Omental fat pad (tissue), 4 donors: ENCODE results near the gene MYOM1. TPM values are rescaled to one million over a fixed set of nuclear protein-coding genes. Genes with fewer than 3 reads are reported as not detected.

Experiments
- ATAC-seq: fragments of 150-250 bp; one replicate; pipeline ENCODE4 v1.9.1; 2016; ENCODE audit warnings: mild to moderate bottlenecking, moderate library complexity; ENCODE audit not compliant: low FRiP score
- DNase-seq: peaks from one replicate; pipeline ENCODE4 v3.0.0-alpha.2; 2019; ENCODE audit warnings: low spot score
- CTCF ChIP-seq, 3 donors: fragments of 450-650 bp; IDR thresholded peaks; one replicate each; pipeline ENCODE4 v1.5.1; 2016 to 2017; ENCODE audit warnings: antibody characterized with exemption in 3 of 3, mild to moderate bottlenecking in 3 of 3, moderate library complexity in 2 of 3
- total RNA-seq, 4 donors: library from RNA; depleted of rRNA; stranded (reverse); fragments of >200 nt; gene quantifications; one replicate each; pipeline ENCODE4 v1.1.0, GENCODE V29; 2016

The MYOM1 gene
- total RNA-seq, 4 donors from 2014 or later: 2.6 to 8.5 (median 2.9) TPM

DNA sequence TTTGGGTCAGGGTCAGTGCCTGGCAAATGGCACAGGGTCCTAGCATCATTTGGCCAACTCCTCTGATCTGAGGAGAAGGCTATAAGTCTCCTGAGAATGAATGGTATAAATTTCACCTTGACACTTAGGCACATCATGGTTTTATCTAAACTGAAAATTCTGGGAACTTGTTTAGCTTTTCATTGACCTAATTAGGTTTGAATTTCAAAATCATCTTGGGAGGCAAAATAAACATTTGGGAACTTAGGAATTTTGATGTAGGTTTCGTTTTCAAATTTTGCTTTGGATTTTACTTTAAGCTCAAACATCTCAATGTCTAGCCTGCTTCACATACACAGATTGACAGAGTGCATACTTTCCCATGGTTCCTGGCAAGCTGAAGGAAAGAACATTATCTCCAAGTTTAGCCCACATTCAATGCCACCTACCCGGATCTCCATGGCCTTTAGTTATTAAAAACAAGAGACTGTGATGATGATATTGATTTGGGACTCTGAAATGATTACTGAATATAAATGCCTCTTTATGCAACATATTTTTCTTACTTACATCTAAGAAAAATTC is 44.5 kb downstream of the MYOM1 start:
- DNase-seq (no peak), ATAC-seq (no peak)
- no peak for TF ChIP-seq CTCF (IDR thresholded peaks at IDR 0.05)

GRCh38 chr18:3172097-3172496 is 47.7 kb downstream of the MYOM1 start:
- DNase-seq (no peak), ATAC-seq (no peak)

GRCh38 chr18:3171631-3172030 is 48.1 kb downstream of the MYOM1 start:
- no peak for ATAC-seq
- no peak for TF ChIP-seq CTCF (IDR thresholded peaks at IDR 0.05)

More at GRCh38 chr18:3172097-3172496, 47.7 kb downstream of the MYOM1 start:
- TF ChIP-seq CTCF (IDR thresholded peaks at IDR 0.05): no peak

GRCh38 chr18:3170441-3171161 is 49.2 kb downstream of the MYOM1 start:
- DNase-seq (no peak), ATAC-seq (no peak)
- no peak for TF ChIP-seq CTCF (IDR thresholded peaks at IDR 0.05)

More at GRCh38 chr18:3171631-3172030, 48.1 kb downstream of the MYOM1 start:
- no peak for DNase-seq

GRCh38 chr18:3164381-3164780 is 55.4 kb downstream of the MYOM1 start:
- DNase-seq: no peak
- no peak for TF ChIP-seq CTCF (IDR thresholded peaks at IDR 0.05)
- ATAC-seq: no peak

- ATAC-seq (no peak), DNase-seq (no peak)
- TF ChIP-seq CTCF (IDR thresholded peaks at IDR 0.05): no peak
Measured at GRCh38 chr18:3163968-3164367, 55.8 kb downstream of the MYOM1 start.

- ATAC-seq (no peak), DNase-seq (no peak)
- no peak for TF ChIP-seq CTCF (IDR thresholded peaks at IDR 0.05)
Measured at GRCh38 chr18:3162181-3162580, 57.6 kb downstream of the MYOM1 start.
